Esophagus squamous epithelium (tissue), 4 donors: ENCODE data around the gene CPTP.

Source experiments
- CTCF ChIP-seq, 6 experiments: fragments of 450-650 bp in 4 of 6; fragments of 200-600 bp in 2 of 6; sonication (generic) in 2 of 6; IDR thresholded peaks; one replicate each; pipeline ENCODE4 v1.5.1; 2016 to 2019; ENCODE audit warnings: antibody characterized with exemption in 6 of 6, mild to moderate bottlenecking in 4 of 6, moderate library complexity in 4 of 6
- POLR2A ChIP-seq, 4 donors: fragments of 450-650 bp; IDR thresholded peaks; one replicate each; pipeline ENCODE4 v1.6.1; 2017; ENCODE audit warnings: antibody characterized with exemption in 4 of 4, mild to moderate bottlenecking in 4 of 4, moderate library complexity in 3 of 4

- TF ChIP-seq POLR2A (IDR thresholded peaks at IDR 0.05) (no peak), CTCF (IDR thresholded peaks at IDR 0.05) (no peak)
Measured at GRCh38 chr1:1282998-1283397, 41.6 kb upstream of the CPTP start.
